Panc1 (cell line): ENCODE data around the gene OR10A4. TPM values are rescaled to one million over a fixed set of nuclear protein-coding genes. Genes with fewer than 3 reads are reported as not detected.
A peak's percentile ranks its signal among the peaks of the same experiment; 100 is the strongest.

Experiments
- ATAC-seq: fragments of 200-7000 bp; cut with Tn5 transposase; 2 replicates; pipeline ENCODE4 v1.9.1; 2020; ENCODE audit warnings: mild to moderate bottlenecking, moderate library complexity
- BruUV-seq: library from RNA; stranded (reverse); fragments of 400-500 nt; replicated peaks from 2 replicates; lab custom pipeline; 2021; lab: Mats Ljungman, UMichigan
- CTCF ChIA-PET: fragments of 300-600 bp; sonication (Branson Sonifier 250); formaldehyde crosslinking; loops from one replicate; lab custom pipeline; 2022; ENCODE audit warnings: antibody characterized with exemption; lab: Charles Lee
- POLR2A ChIA-PET: fragments of 300-600 bp; sonication (Branson Sonifier 250); formaldehyde crosslinking; loops from one replicate; lab custom pipeline; 2022; ENCODE audit warnings: antibody characterized with exemption; lab: Charles Lee
- DNase-seq: peaks from one replicate; pipeline ENCODE4 v3.0.0-alpha.2; 2010; ENCODE audit warnings: low read depth, low spot score
- H3K27ac ChIP-seq: 2 replicates; pipeline ENCODE4 v1.5.1; 2011; ENCODE audit warnings: mild to moderate bottlenecking, low read length, inconsistent platforms
- H3K27me3 ChIP-seq: fragments of 200-500 bp; sonication (Bioruptor generic); 2 replicates; pipeline ENCODE4 v1.6.0; 2014; ENCODE audit warnings: low read length, inconsistent platforms; ENCODE audit not compliant: control insufficient read depth, insufficient read depth
- H3K36me3 ChIP-seq: fragments of 200-500 bp; sonication (Bioruptor generic); 2 replicates; pipeline ENCODE4 v1.5.1; 2014; ENCODE audit warnings: inconsistent platforms, mild to moderate bottlenecking, low read length, moderate library complexity; ENCODE audit not compliant: control insufficient read depth, insufficient read depth
- H3K4me1 ChIP-seq: 2 replicates; pipeline ENCODE4 v1.5.1; 2011; ENCODE audit warnings: inconsistent platforms, mild to moderate bottlenecking, low read length, moderate library complexity; ENCODE audit not compliant: control insufficient read depth, insufficient read depth
- H3K4me3 ChIP-seq, 2 experiments: 2 replicates each; pipeline ENCODE4 v1.5.1; 2011 to 2012; ENCODE audit warnings: low read depth in 2 of 2, low read length in 2 of 2, mild to moderate bottlenecking in 2 of 2, inconsistent platforms in 1 of 2, moderate library complexity in 1 of 2
- H3K9me3 ChIP-seq: fragments of 200-500 bp; sonication (Bioruptor generic); 2 replicates; pipeline ENCODE4 v1.5.1; 2014; ENCODE audit warnings: low read depth, mild to moderate bottlenecking, inconsistent platforms, low read length, moderate library complexity; ENCODE audit not compliant: control insufficient read depth, insufficient read depth
- POLR2AphosphoS5 ChIP-seq: IDR thresholded peaks from 2 replicates; pipeline ENCODE4 v1.6.1; 2012; ENCODE audit warnings: mild to moderate bottlenecking, low read depth, low read length, moderate library complexity
- REST ChIP-seq, 2 experiments: IDR thresholded peaks; 2 replicates each; pipeline ENCODE4 v1.6.1; 2011 to 2012; ENCODE audit warnings: low read depth in 2 of 2, control low read depth in 1 of 2, low read length in 1 of 2, mild to moderate bottlenecking in 1 of 2, moderate library complexity in 1 of 2; ENCODE audit not compliant: insufficient read depth in 1 of 2
- SIN3A ChIP-seq: IDR thresholded peaks from 2 replicates; pipeline ENCODE4 v1.6.1; 2012; ENCODE audit warnings: low read depth, mild to moderate bottlenecking, low read length, moderate library complexity, borderline replicate concordance; ENCODE audit not compliant: insufficient read depth
- TCF7L2 ChIP-seq: IDR thresholded peaks from 2 replicates; pipeline ENCODE4 v1.6.1; 2011; ENCODE audit warnings: mild to moderate bottlenecking, low read depth, low read length, inconsistent platforms
- in situ Hi-C: cut with HindIII; loops from 2 replicates; pipeline ENCODE4 v1.10.0; 2016; ENCODE audit warnings: low sequenced_read_pairs, low pct_unique_long_range_greater_than_20kb
- intact Hi-C: fragments of 100-400 bp; cut with micrococcal nuclease; formaldehyde crosslinking; loops from one replicate; pipeline ENCODE4 v1.10.0; 2022; ENCODE audit not compliant: unreplicated experiment
- total RNA-seq: library from RNA; stranded (reverse); gene quantifications from one replicate; pipeline ENCODE4 v1.2.1, GENCODE V29; 2021; ENCODE audit not compliant: unreplicated experiment
- TF ChIP-seq, protein P1 (sequence below): fragments of 450-650 bp; IDR thresholded peaks from 2 replicates; pipeline ENCODE4 v1.5.1; 2017; ENCODE audit warnings: mild to moderate bottlenecking

OR10A4 gene
- total RNA-seq, 1 experiment from 2014 or later = not detected

DNA sequence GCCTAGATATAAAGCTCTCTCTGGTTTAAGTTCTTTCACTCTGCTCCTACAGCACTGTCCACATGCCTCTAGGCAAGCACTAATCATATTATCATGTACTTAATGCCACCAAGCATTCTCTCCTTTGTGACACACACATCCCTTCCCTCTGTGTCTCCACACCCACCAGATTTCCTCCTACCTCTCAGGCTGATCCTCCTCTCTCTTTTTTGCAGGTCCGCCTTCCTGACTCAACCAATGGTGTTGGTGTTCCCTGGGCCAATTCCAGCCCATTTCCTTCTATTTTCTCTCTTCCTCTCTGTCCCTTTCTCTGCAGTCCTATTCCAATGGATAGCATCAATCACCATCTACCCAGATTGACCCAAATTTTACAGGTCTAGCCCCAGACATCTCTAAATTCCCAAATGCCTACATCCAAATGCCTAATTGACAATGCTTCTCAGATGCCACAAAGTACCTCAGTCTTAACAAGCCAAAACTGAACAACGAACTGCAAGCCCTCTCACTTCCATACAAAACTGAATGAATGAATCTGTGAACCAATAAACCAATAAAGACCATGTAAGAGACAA is 49.3 kb downstream of the OR10A4 start:
- in situ Hi-C loops = no loop called here
- BruUV-seq = no TSS peak
- TF ChIP-seq SIN3A (no peak), POLR2AphosphoS5 (no peak), REST (IDR thresholded peaks at IDR 0.05; ENCODE audit: insufficient read depth in 1 of 2, low read depth in 2 of 2, low read length in 1 of 2) (no peak), TCF7L2 (no peak)
- TF ChIP-seq, protein P1, sequence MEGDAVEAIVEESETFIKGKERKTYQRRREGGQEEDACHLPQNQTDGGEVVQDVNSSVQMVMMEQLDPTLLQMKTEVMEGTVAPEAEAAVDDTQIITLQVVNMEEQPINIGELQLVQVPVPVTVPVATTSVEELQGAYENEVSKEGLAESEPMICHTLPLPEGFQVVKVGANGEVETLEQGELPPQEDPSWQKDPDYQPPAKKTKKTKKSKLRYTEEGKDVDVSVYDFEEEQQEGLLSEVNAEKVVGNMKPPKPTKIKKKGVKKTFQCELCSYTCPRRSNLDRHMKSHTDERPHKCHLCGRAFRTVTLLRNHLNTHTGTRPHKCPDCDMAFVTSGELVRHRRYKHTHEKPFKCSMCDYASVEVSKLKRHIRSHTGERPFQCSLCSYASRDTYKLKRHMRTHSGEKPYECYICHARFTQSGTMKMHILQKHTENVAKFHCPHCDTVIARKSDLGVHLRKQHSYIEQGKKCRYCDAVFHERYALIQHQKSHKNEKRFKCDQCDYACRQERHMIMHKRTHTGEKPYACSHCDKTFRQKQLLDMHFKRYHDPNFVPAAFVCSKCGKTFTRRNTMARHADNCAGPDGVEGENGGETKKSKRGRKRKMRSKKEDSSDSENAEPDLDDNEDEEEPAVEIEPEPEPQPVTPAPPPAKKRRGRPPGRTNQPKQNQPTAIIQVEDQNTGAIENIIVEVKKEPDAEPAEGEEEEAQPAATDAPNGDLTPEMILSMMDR = no peak
- H3K9me3 ChIP-seq = no peaks in the 10 kb centered on the region
- H3K4me3 ChIP-seq = peak overlapping the region; percentile 86 to 96
- ChIA-PET CTCF (interaction anchor here (0.6 kb wide), 1 partner anchor 646 kb away, joined by 3 read pairs; no protein-coding TSS in a partner anchor), POLR2A (no interaction called here)
- ATAC-seq = peak; percentile 47
- peaks cover 14% of the 10 kb centered on the region for H3K4me1 ChIP-seq
- peak overlapping the region; percentile 90 for H3K27ac ChIP-seq
- intact Hi-C loops = no loop called here
- no peaks in the 10 kb centered on the region for H3K27me3 ChIP-seq
- H3K36me3 ChIP-seq = peaks cover 3% of the 10 kb centered on the region; the same call in 1 of the 2 replicates
- DNase-seq = peak; percentile 27

DNA sequence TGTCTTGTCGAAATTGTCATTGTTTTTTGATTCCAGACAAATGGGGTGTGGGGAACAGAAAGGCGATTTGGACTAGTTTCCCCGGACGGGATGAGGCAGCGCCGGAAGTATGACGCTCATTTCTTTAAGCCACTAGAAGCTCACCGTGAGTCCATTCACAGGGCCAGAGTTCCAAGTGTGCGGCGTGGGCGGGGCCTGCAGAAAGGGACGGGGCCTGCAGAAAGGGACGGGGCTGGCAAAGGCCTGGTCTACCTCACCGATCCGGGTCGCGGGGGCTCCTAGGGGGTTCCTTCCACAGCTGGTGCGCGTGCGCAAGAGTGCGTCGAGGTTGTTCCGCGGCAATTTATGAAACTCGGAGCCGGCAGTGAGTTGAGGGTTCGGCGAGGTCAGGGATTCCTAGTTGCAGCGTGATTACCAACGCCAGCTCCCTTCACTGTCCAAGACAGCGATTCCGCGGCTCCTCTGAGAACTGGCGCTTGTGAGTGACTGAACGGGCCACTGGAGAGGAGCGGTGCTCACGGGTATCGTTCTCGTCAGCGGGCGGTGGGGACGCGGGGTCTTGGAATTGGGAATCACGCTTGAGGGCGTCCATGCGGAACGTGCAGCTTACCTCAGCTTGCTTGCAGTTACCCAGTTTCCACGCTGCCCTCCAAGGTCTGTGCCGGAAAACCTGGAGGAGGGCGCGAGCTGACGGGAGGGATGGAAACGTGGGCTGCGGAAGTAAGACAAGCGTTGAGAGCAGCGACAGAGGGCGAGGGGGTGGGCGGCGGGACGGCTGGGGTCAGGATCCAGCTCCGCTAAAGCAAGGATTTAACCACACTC is 50.0 kb downstream of the OR10A4 start, which contains the start of gene ZNF215:
Gene ZNF215, plus strand, starts transcription at position 219 of the 822 bp plus-strand sequence. CDS start 5,847 bp downstream, outside the sequence.
- Histone ChIP-seq H3K27ac (peak within 1 kb of the TSS; percentile 90), H3K27me3 (no peaks in the 10 kb centered on the region), H3K9me3 (no peaks in the 10 kb centered on the region), H3K4me3 (peak within 1 kb of the TSS; percentile 86 to 96), H3K4me1 (peaks cover 14% of the 10 kb centered on the region), H3K36me3 (peaks cover 3% of the 10 kb centered on the region; the same call in 1 of the 2 replicates)
- DNase-seq (peak; percentile 88), ATAC-seq (peak; percentile 97)
- in situ Hi-C loops = no loop called here
- peak; percentile 88 for TF ChIP-seq SIN3A
- TF ChIP-seq REST (IDR thresholded peaks at IDR 0.05; ENCODE audit: insufficient read depth in 1 of 2, low read depth in 2 of 2, low read length in 1 of 2) = no peak
- TF ChIP-seq POLR2AphosphoS5 = no peak; the same call in 1 of the 2 replicates
- peak; percentile 52 for TF ChIP-seq TCF7L2
- TF ChIP-seq, protein P1 = no peak
- BruUV-seq = TSS peak; percentile 70
- ChIA-PET CTCF (interaction anchor here (1.2 kb wide), 1 partner anchor 114 kb away, joined by 4 read pairs; no protein-coding TSS in a partner anchor), POLR2A (no interaction called here)
- intact Hi-C loops = no loop called here
